ENCODE results near the gene PDXK. TPM values are rescaled to one million over a fixed set of nuclear protein-coding genes. Genes with fewer than 3 reads are reported as not detected.

PDXK gene
- polyA plus RNA-seq, 1 of the 3 experiments (the other 2 are of a cell fraction) = 85.7 TPM

- peak; percentile 61 for TF ChIP-seq POLR2AphosphoS5 (IDR thresholded peaks at IDR 0.05; ENCODE audit: low read depth, low read length)
- peak; percentile 86 for TF ChIP-seq CHD2 (IDR thresholded peaks at IDR 0.05; ENCODE audit: low read length, partially characterized antibody)
- TF ChIP-seq, protein P1, sequence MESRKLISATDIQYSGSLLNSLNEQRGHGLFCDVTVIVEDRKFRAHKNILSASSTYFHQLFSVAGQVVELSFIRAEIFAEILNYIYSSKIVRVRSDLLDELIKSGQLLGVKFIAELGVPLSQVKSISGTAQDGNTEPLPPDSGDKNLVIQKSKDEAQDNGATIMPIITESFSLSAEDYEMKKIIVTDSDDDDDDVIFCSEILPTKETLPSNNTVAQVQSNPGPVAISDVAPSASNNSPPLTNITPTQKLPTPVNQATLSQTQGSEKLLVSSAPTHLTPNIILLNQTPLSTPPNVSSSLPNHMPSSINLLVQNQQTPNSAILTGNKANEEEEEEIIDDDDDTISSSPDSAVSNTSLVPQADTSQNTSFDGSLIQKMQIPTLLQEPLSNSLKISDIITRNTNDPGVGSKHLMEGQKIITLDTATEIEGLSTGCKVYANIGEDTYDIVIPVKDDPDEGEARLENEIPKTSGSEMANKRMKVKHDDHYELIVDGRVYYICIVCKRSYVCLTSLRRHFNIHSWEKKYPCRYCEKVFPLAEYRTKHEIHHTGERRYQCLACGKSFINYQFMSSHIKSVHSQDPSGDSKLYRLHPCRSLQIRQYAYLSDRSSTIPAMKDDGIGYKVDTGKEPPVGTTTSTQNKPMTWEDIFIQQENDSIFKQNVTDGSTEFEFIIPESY (IDR thresholded peaks at IDR 0.05; ENCODE audit: borderline replicate concordance, low read depth) = no peak
- peak; percentile 55; the same call in 1 of the 2 replicates for TF ChIP-seq FOXJ3 (CRISPR knock-in tag; IDR thresholded peaks at IDR 0.05)
- no peak for TF ChIP-seq MEF2A (IDR thresholded peaks at IDR 0.05; ENCODE audit: borderline replicate concordance, low read depth)
- TF ChIP-seq MXI1 (IDR thresholded peaks at IDR 0.05; ENCODE audit: low read depth, low read length) = peak; percentile 99
- TF ChIP-seq IRF3 (IDR thresholded peaks at IDR 0.05; ENCODE audit: low read depth, low read length) = no peak
- TF ChIP-seq TEAD4 (IDR thresholded peaks at IDR 0.05; ENCODE audit: borderline replicate concordance, insufficient read depth) = peak; percentile 74
- TF ChIP-seq NRF1 (IDR thresholded peaks at IDR 0.05; ENCODE audit: low read depth, low read length) = peak; percentile 62
- peak; percentile 21; the same call in 1 of the 2 replicates for TF ChIP-seq RCOR1 (IDR thresholded peaks at IDR 0.05; ENCODE audit: low read length)
Measured at GRCh38 chr21:43728467-43729390, 9.8 kb downstream of the PDXK start (continued).

DNA sequence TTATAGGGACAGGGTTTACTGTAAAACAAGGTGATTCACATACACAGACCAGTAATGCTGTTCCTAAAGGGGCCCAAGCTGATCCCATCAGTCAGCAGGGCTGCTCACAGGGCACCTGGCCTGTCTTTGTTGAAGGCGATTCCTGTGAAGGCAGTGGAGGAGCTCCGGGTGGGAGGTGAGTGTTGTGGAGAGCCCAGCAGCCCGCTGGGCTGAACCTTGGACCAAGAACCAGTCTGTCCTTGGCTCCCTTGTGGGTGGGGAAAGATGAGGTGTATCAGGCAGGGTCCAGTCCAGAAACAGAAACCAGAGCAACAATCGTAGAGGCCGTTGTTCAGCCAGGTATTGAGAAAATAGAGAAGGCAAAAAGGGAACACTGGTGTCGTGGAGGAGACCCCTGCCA is 12.5 kb downstream of the PDXK start:
- no peaks in the 10 kb centered on the region for H3K9me3 ChIP-seq
- 89% methylated on average over 5 of the region's 6 CpGs for WGBS (ENCODE audit: low lambda C conversion rate)
- peaks cover 21% of the 10 kb centered on the region for H3F3A ChIP-seq (replicated peaks; ENCODE audit: insufficient read depth)
- no peak overlapping the region for H3K9ac ChIP-seq
- H2AFZ ChIP-seq (ENCODE audit: low read depth) = no peak overlapping the region
- peaks cover 2 to 12% of the 10 kb centered on the region in 2 experiments for H3K36me3 ChIP-seq (replicated peaks in 1 of 2; ENCODE audit: control insufficient read depth in 1 of 2, insufficient read depth in 2 of 2, low read length in 1 of 2)
- no peak overlapping the region for H3K4me3 ChIP-seq (ENCODE audit: low read depth in 2 of 2, low read length in 1 of 2)
- no peak for DNase-seq
- no peaks in the 10 kb centered on the region for H3K27me3 ChIP-seq (ENCODE audit: insufficient read depth)
- H3K79me2 ChIP-seq (ENCODE audit: insufficient read depth) = peaks cover 75% of the 10 kb centered on the region
- H3K4me1 ChIP-seq (ENCODE audit: control insufficient read depth in 1 of 2, insufficient read depth in 2 of 2, low read depth in 1 of 2, low read length in 1 of 2) = peaks cover 20 to 32% of the 10 kb centered on the region in 2 experiments; a peak in 3 of 4 replicates
- TF ChIP-seq SIN3A (IDR thresholded peaks at IDR 0.05; ENCODE audit: borderline replicate concordance, low read depth, low read length) (no peak), EP300 (IDR thresholded peaks at IDR 0.05; ENCODE audit: borderline replicate concordance in 1 of 2, low read depth in 1 of 2, low read length in 1 of 2) (no peak)
- TF ChIP-seq, protein P2, sequence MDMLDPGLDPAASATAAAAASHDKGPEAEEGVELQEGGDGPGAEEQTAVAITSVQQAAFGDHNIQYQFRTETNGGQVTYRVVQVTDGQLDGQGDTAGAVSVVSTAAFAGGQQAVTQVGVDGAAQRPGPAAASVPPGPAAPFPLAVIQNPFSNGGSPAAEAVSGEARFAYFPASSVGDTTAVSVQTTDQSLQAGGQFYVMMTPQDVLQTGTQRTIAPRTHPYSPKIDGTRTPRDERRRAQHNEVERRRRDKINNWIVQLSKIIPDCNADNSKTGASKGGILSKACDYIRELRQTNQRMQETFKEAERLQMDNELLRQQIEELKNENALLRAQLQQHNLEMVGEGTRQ (IDR thresholded peaks at IDR 0.05; ENCODE audit: borderline replicate concordance, low read depth, low read length) = no peak
- TF ChIP-seq, protein P3, sequence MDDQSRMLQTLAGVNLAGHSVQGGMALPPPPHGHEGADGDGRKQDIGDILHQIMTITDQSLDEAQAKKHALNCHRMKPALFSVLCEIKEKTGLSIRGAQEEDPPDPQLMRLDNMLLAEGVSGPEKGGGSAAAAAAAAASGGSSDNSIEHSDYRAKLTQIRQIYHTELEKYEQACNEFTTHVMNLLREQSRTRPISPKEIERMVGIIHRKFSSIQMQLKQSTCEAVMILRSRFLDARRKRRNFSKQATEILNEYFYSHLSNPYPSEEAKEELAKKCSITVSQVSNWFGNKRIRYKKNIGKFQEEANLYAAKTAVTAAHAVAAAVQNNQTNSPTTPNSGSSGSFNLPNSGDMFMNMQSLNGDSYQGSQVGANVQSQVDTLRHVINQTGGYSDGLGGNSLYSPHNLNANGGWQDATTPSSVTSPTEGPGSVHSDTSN (IDR thresholded peaks at IDR 0.05) = no peak
- TF ChIP-seq, protein P4, sequence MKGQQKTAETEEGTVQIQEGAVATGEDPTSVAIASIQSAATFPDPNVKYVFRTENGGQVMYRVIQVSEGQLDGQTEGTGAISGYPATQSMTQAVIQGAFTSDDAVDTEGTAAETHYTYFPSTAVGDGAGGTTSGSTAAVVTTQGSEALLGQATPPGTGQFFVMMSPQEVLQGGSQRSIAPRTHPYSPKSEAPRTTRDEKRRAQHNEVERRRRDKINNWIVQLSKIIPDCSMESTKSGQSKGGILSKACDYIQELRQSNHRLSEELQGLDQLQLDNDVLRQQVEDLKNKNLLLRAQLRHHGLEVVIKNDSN (IDR thresholded peaks at IDR 0.05; ENCODE audit: borderline replicate concordance, low read depth) = no peak
- ChIA-PET POLR2A (no interaction called here), CTCF (no interaction called here)
- H4K20me1 ChIP-seq (ENCODE audit: insufficient read depth) = 0 out of 2 replicates have a peak, but pooled peaks cover 16% of the 10 kb centered on the region
- H3K27ac ChIP-seq (ENCODE audit: low read depth in 2 of 2, low read length in 1 of 2) = no peak overlapping the region
- H3K9me2 ChIP-seq = no peaks in the 10 kb centered on the region
- no peak overlapping the region for H3K4me2 ChIP-seq

All from SK-N-SH (cell line).